Activated CD4-positive, CD25-positive, alpha-beta regulatory T cell (primary cell): Measurements from ENCODE around the gene IRF4.

Source experiments
- DNase-seq, 4 experiments: peaks; one replicate each; lab custom pipeline; 2025; lab: John Stamatoyannopoulos, UW

The IRF4 gene

DNA sequence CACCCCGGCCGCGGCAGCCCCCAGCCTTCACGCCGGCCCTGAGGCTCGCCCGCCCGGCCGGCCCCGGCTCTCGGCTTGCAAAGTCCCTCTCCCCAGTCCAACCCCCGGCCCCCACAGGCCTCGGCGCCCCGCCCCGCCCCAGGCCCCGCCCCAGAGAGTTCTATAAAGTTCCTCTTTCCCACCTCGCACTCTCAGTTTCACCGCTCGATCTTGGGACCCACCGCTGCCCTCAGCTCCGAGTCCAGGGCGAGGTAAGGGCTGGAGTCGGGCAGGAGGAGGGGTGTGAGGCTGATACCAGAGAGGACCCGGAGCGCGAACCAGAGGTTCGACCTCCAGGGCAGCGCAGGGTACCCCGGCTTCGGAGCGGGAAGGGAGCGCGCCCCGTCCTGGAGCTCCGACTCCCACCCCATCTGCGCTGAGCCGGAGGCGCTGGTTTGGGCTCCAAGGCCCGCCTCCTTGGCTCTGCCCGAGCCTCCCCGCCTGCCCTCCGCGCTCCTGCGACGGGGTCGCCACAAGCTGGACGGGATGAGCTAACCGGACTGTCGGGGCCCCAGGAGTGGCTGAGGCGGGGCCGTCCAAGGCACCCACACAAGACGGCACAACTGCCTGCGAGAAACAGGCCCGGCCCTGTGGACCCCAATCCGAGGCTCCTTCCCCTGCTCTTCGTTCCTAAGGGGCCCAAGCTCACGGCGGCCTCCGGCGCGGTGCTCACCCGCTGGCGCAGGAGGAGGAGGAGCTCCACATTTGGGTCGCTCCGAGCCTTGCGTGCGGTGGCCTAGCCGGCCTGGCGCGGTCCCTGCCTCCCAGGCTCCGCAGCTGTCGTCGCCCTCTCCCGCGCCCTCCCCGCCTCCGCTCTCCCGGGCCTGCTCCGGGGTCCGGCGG lies at the start of gene IRF4:
TSS of gene IRF4 (plus strand) at position 194 of the 882 bp plus-strand sequence. CDS start 1,401 bp downstream, outside the sequence.
- peak; percentile 35 to 75 (median 58) for DNase-seq

DNA sequence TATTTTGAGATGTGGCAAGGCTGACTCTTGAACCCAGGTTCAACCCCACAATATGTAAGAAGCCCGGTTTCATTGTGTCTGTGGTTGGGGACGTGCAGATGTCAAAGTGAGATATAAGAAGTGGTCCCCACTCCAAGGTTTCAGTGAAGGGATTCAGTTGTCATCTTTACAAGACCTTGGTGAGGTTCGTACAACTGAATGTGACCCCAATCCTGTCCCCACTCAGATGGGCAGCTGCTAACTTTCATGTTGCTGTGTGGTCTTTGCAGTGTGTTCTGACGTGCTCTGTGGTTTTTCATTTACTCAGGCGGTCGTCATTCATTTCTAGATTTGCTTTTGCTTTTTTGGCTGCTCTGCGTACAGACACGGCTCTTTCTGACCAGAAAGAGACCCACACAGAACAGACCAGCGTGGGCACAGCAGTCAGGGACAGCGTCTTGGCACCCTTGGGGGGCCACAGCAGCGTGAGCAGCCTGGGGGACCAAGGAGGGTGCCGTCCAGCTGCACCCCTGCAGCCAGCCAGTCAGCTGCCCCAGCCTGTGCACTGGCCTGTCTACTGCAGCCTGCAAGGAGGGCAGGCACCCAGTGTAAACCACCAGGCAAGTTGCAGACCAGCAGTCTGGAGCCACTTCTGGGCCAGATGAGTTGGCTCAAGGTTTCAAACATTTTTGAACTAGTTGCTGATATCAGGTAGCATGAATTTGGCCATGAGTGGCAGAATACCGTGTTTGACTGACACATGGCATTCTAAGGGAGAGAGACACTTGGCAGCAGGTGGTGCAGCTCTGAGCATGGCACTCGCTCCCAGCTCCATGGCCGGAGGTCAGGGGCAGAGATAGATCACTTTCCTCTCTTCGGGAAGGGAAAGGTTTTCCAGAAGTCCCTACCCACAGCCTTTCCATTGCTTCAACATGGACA lies 49.4 kb upstream of the IRF4 start:
- DNase-seq: no peak

DNA sequence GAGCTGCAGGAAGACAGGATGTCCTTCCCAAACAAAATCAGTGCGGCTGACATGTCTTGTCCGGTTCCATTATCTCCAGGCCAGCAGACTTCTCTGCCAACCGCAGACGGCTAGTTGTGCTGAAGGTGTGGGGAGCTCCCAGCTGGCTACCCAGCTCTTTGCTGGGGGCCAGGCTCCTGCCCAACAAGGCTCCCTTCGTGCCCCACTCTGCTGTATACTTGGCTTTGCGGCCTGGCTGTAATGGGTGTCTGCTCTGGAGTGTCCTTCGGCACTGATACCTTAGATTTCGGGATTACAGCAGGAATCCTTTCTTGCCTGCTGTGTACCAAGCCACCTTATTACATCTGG lies 48.7 kb upstream of the IRF4 start:
- DNase-seq: no peak

DNA sequence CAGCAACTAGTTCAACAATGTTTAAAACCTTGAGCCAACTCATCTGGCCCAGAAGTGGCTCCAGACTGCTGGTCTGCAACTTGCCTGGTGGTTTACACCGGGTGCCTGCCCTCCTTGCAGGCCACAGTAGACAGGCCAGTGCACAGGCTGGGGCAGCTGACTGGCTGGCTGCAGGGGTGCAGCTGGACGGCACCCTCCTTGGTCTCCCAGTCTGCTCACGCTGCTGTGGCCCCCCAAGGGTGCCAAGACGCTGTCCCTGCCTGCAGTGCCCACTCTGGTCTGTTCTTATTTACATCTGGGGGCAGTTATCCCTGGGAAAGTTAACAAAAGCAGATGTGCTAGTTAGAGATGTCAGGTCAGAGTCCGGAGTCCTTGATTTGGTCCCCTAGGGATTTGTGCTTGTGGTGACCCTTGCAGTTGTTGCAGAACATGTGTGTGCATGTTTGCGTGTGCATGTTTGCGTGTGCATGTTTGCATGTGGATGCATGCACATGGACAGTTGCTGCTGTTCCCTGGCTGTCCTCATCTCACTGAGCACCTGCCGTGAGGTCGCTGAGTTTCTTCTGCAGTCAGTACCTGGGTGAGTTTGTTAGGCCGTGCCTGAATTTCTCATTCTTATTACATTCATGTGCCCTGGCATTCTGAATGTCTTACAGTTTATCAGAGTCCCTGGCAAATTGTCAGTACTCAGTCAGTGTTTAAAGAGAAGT lies 48.2 kb upstream of the IRF4 start:
- no peak for DNase-seq

DNA sequence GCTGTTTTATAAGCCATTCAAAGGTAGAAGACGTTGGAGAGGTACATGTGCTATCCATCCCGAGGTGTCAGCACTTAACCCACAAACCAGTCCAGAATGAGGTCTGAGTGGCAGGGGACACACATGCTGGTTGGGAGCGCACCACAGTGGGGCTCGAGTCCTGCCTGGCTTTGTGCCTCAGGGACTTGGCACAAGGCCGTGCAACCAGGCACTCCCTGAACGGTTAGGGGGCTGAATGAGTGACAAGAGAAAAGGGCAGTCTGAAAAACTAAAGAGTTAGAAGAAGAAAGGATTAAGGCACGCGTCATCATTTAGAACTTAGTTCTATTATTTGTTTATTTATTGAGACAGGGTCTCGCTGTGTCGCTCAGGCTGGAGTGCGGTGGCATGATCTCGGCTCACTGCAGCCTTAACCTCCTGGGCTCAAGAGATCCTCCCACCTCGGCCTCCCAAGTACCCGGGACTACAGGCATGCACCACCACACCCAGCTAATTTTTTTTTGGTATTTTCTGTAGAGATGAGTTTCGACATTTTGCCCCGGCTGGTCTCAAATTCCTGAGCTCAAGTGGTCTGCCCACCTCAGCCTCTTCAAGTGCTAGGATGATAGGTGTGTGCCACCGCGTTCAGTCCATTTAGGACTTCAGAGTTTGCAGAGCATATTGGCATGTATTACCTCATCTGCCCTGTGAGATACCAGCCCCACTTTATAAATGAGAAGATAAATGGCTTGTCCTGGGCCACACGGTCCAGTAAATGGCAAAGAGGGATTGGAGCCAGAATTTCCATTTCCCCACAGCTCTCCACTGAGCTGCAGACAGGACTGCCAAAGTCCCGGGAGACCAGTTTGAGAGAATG lies 47.4 kb upstream of the IRF4 start:
- no peak for DNase-seq

DNA sequence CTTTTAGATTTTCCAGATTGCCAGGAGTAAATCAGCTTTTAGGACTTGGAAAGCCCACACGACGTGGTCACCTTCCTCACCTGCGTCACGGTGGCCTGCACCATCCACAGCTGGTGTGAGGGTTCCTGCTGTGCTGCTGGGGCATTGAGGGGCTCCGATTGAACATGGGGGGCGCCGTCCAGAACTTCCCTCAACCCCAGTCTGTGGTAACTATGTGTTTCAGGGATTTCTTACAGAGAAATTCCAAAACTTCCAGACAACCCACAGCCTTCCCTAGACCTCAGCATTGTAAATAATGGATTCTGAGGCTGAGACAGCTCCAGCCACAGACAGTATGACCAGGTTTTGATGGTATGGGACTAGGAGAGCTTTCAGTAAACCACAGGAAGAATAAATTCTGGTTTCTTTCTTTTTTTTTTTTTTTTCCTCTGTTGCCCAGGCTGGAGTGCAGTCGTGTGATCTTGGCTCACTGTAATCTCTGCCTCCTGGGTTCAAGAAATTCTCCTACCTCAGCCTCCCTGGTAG lies 46.7 kb upstream of the IRF4 start:
- DNase-seq: no peak

DNA sequence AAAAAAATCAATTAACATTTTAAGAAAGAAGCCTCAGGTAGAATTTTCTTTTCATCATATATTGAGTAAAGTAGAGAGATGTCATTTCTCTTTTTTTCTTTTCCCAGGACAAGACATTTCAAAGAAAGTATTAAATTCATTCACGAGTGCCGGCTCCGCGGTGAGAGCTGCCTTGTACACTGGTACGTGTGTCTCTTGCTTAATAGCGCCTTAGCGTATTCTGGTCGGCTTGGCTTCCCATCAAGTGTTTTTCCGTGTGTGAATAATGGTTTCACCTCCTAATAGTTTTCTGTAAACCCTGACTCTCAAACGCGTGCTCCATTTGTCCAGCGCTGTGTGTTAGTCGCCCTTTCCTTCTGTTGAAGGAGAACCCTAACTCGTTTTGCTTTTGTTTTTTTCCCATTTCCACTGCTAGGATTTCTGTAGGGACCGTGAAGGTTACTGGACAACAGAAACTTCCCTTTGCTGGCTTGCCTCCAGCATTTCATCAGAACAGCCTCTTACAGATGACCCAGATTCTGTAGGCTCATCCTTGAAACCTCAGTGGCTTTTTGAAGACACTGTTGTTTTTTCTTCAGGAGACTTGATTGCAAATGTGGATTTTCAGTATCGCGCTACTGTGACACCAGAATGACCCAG lies 45.7 kb upstream of the IRF4 start:
- DNase-seq: no peak

DNA sequence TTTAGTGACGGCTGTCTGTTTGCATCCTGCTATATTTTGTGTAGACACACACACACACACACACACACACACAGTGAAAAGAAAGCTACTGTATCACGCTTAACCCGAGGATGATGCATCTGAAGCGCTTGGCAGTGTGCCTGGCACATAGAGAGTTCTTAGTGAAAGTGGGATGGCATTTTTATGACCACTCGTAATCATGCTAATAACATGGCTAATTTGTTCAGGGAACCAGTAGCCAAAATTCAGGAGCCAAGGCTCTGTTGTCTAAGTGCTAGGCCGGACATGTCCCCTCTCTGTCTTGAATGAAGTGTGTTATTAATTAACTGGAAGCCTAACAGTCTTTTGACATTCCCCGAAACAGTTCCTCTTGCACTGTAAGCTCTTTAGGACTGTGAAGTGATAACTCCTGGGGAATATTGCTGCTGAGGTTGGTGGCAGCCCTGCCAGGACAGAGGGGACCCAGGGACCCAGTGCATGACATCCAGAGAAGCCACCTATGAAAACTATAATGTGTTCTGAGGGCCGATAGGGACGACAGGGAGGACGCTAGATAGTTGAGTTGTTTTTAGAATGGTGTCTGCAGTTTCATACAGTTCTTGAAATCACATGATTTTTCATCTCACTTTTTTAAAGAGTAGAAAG lies 45.0 kb upstream of the IRF4 start:
- no peak for DNase-seq

DNA sequence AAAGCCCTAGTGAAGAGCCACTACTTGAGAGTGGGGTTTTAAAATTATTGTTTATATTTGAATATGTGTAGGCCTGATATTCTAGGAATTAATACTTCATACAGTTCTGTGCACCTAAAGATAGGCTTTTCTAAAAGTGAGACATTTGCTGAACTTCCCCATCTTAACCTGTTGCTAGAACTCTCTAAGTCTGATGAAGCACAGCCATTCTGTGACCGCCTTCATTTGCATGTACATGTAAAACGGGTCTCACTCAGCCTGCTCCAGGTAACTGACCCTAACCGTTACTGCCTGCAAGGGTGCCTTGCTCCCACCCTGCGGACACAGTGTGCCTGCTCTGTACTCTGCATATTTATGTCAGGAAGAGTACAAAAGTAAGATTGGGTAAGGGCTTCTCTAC lies 44.3 kb upstream of the IRF4 start:
- DNase-seq: no peak

DNA sequence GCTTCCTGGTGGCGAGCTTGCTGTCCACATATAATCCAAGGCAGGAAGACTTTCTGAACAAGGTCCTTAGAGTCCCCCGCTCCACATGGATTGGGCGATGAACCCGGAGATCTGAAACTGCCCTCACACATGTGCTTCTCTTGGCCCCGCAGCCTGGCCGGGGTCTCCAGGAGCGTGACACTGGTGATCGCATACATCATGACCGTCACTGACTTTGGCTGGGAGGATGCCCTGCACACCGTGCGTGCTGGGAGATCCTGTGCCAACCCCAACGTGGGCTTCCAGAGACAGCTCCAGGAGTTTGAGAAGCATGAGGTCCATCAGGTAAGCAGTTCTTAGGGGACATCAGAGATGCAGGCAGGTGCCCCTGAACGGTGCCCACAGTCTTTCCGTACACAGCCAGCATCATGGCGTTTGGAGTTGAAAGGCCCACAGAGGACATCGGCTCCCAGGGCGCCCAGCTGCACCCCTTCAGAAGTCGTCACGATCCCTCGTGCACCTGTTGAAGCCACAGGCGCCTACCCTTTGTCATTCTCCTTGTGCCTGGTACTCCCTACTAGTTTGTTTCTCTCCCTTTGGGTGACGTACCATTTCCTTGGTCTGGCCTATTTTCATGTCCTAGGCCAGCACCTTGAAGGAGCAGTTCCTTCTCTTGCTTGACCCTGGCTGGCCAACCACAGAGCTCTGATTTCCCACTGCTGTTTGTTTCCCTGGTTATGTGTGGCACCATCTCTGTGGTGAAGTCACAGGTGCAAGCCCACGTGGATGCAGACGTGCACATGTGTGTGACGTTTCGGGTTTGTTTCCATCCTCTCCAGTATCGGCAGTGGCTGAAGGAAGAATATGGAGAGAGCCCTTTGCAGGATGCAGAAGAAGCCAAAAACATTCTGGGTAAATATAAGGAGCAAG lies 43.3 kb upstream of the IRF4 start:
- no peak for DNase-seq

DNA sequence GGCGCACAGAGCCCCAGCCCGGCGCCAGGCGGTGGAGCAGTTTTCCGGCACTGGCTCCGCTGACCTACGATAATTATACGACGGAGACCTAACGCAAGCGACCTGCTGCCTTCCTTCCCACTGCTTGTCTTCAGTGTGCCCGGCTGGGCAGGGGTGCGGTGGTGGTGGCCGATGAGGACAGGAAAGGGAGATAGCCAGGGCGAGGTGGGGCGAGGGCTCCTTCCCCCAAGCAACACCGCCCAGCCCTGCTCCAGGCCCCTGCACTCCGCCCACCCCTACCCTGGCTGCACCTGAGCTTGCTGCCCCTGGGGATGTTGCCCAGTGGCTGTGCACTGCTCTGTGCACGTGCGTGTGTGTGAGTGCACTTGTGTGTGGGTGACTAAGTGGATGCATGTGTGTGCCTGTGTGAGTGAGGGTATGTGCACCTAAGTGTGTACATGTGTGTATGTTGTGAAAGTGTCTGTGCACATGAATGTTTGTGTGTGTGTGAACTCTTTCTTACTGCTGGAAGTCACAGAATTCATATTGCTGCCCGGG lies 42.6 kb upstream of the IRF4 start:
- no peak for DNase-seq

DNA sequence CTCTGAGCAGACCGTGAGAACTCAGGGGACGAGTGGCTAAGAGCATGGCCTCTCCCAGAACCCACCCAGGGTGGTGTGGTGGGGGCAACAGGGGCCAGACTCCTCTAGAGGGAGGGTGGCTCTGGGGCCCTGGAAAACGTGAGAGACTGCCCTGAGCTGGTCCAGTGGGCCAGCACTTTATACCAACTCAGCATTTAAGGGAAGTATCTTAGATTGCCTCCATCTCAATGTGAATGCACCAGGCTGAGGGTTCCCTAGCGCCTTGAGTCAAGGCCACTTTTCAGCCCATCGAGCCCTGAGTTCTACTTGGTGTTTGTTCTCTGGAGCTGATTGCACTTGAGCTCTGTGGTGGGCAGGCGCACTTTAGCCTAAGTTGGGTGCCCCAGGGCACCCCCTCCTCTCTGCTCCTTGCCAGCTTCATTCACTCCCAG lies 42.0 kb upstream of the IRF4 start:
- no peak for DNase-seq

DNA sequence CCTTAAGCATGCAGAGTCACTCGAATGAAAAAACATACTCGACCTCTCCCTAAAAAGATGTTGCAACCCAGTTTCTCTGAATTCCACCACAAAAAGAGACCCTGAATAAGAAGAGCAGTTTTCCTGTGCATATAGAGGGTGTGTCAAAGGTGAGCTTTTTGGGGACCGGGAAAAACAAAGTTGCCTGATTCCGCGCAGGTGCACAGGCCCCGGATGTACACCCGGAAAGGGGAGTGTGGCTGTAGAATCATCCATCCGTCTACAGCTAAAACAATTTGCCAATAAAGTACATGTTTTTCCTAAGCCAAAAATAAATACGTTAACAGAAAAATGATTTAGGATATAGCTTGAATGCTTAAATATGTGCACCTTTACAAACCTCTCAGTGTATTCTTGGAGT lies 41.2 kb upstream of the IRF4 start:
- no peak for DNase-seq

DNA sequence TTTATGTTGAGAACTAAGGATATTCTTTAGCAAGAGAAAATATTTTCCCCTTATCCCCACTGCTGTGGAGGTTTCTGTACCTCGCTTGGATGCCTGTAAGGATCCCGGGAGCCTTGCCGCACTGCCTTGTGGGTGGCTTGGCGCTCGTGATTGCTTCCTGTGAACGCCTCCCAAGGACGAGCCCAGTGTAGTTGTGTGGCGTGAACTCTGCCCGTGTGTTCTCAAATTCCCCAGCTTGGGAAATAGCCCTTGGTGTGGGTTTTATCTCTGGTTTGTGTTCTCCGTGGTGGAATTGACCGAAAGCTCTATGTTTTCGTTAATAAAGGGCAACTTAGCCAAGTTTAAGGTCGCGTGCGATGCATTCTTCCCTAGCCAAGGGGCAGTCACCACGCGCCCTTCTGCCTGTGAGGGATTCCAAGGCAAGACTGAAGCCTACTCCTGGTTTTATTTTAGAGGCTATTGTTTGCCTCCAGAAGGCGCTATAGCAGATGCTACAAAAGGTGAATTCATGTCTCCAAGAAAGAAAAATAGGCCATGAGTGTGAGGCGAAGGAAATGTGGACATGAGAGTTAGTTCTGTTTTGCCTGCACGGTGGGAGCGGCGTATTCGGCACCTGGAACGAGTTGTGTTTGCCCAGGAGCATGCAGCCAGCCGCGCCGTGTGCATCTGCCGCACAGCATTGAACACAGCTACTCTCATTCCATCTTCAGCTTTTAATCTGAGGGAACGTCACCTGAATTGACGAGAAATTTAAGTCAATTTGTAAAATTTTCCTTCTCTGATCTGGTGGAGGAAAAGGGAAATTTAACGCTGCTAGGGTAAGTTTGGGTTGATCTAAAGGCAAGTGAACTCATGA lies 40.3 kb upstream of the IRF4 start:
- DNase-seq: no peak

DNA sequence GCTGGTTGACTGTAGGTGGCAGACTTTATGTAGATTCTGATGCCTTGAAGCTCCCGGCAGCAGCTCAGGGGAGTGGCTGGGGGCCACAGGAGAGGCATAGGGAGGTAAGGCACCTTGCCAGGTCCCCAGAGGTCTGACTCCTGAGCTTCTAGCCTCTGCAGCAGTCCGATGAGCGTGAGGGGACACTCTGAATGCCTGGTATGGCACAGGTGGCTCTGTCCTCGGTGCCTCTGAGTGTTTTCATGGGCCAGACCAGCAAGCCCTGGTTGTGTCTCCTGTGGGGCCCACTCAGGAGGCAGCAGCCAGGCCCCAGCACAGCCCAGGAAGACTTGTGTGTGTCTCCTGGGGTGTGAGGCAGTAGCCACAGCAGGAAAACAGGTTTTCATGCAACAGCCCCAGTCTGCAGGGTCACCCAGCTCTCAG lies 39.7 kb upstream of the IRF4 start:
- no peak for DNase-seq

DNA sequence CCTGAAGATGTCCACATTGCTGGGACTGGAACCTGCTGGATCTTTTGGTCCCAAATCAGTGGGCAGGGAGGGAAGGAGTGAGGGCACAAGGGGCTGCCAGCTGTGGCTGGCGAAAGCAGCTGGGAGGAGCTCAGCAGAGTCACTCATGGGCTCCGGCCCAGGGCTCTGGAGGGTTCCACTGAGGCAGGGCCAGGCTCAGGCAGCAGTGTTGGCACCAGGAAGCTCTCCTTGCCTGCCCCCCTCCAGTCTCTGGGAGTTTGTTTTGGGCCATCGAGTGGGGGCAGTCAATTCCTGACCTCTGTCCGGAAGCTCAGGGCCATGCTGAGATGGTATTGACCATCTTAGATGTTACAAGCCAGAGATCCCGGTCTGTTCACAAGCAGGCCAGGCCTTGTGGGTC lies 39.1 kb upstream of the IRF4 start:
- DNase-seq: no peak

DNA sequence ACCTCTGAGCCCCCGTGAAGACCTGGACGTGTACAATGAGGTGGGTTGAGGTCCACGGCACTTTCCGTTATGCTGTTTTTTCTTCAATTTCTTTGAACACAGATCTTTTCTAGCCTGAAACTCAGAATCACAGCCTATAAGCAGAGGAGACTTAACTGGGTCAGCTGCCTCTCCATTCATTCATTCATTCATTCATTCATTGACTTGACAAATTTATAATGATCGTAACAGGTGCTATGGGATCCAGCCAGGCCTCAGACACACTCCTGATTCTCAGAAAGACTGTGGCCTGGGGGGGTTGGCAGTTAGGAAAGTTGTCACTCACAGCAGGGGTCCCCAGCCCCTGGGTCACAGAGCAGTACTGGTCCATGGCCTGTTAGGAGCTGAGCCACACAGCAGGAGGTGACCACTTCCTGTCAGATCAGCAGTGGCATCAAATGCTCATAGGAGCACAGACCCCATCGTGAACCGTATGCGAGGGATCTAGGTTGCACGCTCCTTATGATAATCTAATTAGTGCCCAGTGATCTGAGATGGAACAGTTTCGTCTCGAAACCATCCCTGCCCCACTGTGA lies 38.6 kb upstream of the IRF4 start:
- DNase-seq: no peak
